ENCODE results near the gene UBR2.

DNA sequence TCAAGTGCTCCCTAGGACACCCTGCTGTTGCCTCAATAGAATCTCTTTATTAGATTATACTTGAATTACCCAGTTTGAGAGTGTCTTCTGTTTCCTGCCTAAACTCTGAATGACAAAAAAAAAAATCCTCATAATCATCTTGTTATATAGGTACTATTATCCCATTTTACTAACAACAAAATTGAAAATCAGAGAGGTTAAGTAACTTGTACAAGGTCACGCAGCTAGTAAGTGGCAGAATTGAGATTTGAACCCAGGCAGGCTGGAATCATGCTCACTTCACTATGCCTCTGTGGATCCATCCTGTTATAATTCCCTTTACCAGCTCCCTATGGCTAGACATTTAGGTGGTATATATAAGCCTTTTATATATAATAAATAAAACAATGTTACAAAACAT lies 36.6 kb upstream of the UBR2 start:
- TF ChIP-seq, protein P1, sequence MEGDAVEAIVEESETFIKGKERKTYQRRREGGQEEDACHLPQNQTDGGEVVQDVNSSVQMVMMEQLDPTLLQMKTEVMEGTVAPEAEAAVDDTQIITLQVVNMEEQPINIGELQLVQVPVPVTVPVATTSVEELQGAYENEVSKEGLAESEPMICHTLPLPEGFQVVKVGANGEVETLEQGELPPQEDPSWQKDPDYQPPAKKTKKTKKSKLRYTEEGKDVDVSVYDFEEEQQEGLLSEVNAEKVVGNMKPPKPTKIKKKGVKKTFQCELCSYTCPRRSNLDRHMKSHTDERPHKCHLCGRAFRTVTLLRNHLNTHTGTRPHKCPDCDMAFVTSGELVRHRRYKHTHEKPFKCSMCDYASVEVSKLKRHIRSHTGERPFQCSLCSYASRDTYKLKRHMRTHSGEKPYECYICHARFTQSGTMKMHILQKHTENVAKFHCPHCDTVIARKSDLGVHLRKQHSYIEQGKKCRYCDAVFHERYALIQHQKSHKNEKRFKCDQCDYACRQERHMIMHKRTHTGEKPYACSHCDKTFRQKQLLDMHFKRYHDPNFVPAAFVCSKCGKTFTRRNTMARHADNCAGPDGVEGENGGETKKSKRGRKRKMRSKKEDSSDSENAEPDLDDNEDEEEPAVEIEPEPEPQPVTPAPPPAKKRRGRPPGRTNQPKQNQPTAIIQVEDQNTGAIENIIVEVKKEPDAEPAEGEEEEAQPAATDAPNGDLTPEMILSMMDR (conservative IDR thresholded peaks at IDR 0.05; ENCODE audit: low read length): no peak
- no peak for TF ChIP-seq EZH2phosphoT487 (IDR thresholded peaks at IDR 0.05; ENCODE audit: borderline replicate concordance)

All from Loucy (cell line).